HepG2 (cell line): ENCODE results near the gene DOCK4. TPM values are rescaled to one million over a fixed set of nuclear protein-coding genes. Genes with fewer than 3 reads are reported as not detected.

Experiments used
- AKAP8 ChIP-seq: sonication (generic); formaldehyde crosslinking; IDR thresholded peaks from 2 replicates; pipeline ENCODE4 v1.5.1; 2020; ENCODE audit warnings: mild to moderate bottlenecking, missing genetic modification reagents
- KDM2A ChIP-seq: sonication (generic); formaldehyde crosslinking; IDR thresholded peaks from 2 replicates; pipeline ENCODE4 v1.4.0; 2020; ENCODE audit warnings: low read depth, missing genetic modification reagents, borderline replicate concordance
- KMT2A ChIP-seq: sonication (generic); formaldehyde crosslinking; IDR thresholded peaks from 2 replicates; pipeline ENCODE4 v1.4.0; 2020; ENCODE audit warnings: missing genetic modification reagents
- NCOR1 ChIP-seq: fragments of 200-600 bp; sonication (generic); IDR thresholded peaks from 2 replicates; pipeline ENCODE4 v1.7.0; 2017; ENCODE audit warnings: antibody characterized with exemption, low read length, borderline replicate concordance
- NR2C2 ChIP-seq: sonication (generic); formaldehyde crosslinking; IDR thresholded peaks from 2 replicates; pipeline ENCODE4 v1.4.0; 2020; ENCODE audit warnings: missing genetic modification reagents, mild to moderate bottlenecking, moderate library complexity, borderline replicate concordance
- SALL1 ChIP-seq: sonication (generic); formaldehyde crosslinking; IDR thresholded peaks from 2 replicates; pipeline ENCODE4 v1.8.0; 2022; ENCODE audit warnings: mild to moderate bottlenecking, missing genetic modification reagents
- SNAI1 ChIP-seq: sonication (generic); formaldehyde crosslinking; IDR thresholded peaks from 2 replicates; pipeline ENCODE4 v1.5.0; 2020; ENCODE audit warnings: mild to moderate bottlenecking, missing genetic modification reagents, borderline replicate concordance
- TP53 ChIP-seq: sonication (generic); formaldehyde crosslinking; conservative IDR thresholded peaks from 2 replicates; pipeline ENCODE4 v1.4.0; 2020; ENCODE audit warnings: missing genetic modification reagents
- ZBTB7B ChIP-seq: sonication (generic); formaldehyde crosslinking; IDR thresholded peaks from 2 replicates; pipeline ENCODE4 v1.4.0; 2020; ENCODE audit warnings: missing genetic modification reagents
- ZFP1 ChIP-seq: IDR thresholded peaks from 2 replicates; pipeline ENCODE4 v1.6.1; 2016
- ZNF30 ChIP-seq: sonication (generic); formaldehyde crosslinking; IDR thresholded peaks from 2 replicates; pipeline ENCODE4 v1.5.0; 2020; ENCODE audit warnings: mild to moderate bottlenecking, missing genetic modification reagents
- polyA plus RNA-seq, 8 experiments: library from polyadenylated mRNA; depleted of rRNA in 3 of 8; stranded (reverse) in 7 of 8; unstranded in 1 of 8; fragments of >200 nt; fragmentation: Illumina TruSeq in 4 of 8; extraction: Trizol in 4 of 8; gene quantifications; 2 replicates each; pipeline versions ENCODE4 v1.2.1 to v1.2.3, GENCODE V29; 2011 to 2016; ENCODE audit warnings: low read depth in 4 of 8, missing spikeins in 1 of 8, mixed read lengths in 1 of 8; ENCODE audit not compliant: insufficient read depth in 1 of 8
- total RNA-seq, 5 experiments: library from RNA; depleted of rRNA; stranded (reverse); fragments of >200 nt; fragmentation: Illumina TruSeq; extraction: Trizol; gene quantifications; 2 replicates each; pipeline ENCODE4 v1.2.3, GENCODE V29; 2016; ENCODE audit warnings: low read depth in 1 of 5
- TF ChIP-seq, protein P1 (sequence below): IDR thresholded peaks from 2 replicates; pipeline ENCODE4 v1.6.1; 2016; ENCODE audit warnings: low read depth, control low read depth
- TF ChIP-seq, protein P2 (sequence below): IDR thresholded peaks from 2 replicates; pipeline ENCODE4 v1.6.1; 2018; ENCODE audit warnings: missing genetic modification reagents
- TF ChIP-seq, protein P3 (sequence below): sonication (generic); formaldehyde crosslinking; IDR thresholded peaks from 2 replicates; pipeline ENCODE4 v1.5.0; 2020; ENCODE audit warnings: missing genetic modification reagents
- TF ChIP-seq, protein P4 (sequence below): sonication (generic); formaldehyde crosslinking; IDR thresholded peaks from 2 replicates; pipeline ENCODE4 v1.4.0; 2020; ENCODE audit warnings: missing genetic modification reagents
- TF ChIP-seq, protein P5 (sequence below): sonication (generic); formaldehyde crosslinking; IDR thresholded peaks from 2 replicates; pipeline ENCODE4 v1.4.0; 2020; ENCODE audit warnings: low read depth, missing genetic modification reagents
- TF ChIP-seq, protein P6 (sequence below): sonication (generic); formaldehyde crosslinking; IDR thresholded peaks from 2 replicates; pipeline ENCODE4 v1.5.1; 2020; ENCODE audit warnings: mild to moderate bottlenecking, moderate library complexity, missing genetic modification reagents

DOCK4 gene
- total and polyA plus RNA-seq, 2 of the 13 experiments (the other 11 are each of a cell fraction or from before 2014, with no cell fraction given), result 13.5 to 17.4 TPM

DNA sequence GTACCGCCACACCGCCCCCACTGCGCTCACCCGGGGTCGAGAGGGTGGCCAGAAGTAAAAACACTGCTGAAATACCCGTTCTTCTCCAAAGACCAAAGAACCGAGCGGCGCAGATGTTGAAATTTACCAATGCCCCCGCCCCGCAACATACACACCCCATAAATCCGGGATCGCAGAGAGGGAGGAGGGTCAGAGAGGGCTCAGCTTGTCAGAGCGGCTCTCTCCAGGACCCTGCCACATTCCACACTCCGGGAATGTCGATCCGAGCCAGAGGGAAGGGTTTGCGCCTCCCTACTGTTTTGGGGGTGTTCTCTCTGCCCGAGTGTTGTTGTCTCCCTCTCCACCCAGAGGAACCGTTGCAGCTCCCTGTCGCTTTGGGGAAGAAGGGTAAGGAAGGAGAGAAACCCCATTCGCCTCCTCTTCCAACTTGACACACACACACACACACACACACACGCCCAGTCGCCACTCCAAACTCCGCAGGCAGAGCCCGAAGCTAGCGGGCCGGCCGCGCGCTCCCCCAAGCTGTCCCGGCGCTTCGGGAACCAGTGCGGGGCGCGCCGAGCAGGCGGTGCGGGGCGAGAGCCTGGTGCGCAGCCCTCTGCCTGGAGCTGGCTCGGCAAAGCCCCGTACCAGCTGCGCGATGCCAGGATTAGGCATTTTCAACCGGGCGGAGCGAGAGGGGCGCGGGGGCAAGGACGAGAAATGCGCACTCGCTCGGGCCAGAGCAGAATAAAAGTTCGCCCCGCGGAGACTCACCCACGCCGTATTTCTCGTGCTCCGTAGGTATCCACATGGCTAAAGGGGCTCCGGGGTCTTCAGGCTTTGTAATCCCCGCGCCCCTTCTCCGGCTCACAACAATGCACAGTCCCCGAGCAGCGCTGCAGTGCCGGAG, 609 bp downstream of the DOCK4 start (continued):
- TF ChIP-seq, protein P1, sequence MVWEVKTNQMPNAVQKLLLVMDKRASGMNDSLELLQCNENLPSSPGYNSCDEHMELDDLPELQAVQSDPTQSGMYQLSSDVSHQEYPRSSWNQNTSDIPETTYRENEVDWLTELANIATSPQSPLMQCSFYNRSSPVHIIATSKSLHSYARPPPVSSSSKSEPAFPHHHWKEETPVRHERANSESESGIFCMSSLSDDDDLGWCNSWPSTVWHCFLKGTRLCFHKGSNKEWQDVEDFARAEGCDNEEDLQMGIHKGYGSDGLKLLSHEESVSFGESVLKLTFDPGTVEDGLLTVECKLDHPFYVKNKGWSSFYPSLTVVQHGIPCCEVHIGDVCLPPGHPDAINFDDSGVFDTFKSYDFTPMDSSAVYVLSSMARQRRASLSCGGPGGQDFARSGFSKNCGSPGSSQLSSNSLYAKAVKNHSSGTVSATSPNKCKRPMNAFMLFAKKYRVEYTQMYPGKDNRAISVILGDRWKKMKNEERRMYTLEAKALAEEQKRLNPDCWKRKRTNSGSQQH (CRISPR knock-in tag), result no peak
- no peak for TF ChIP-seq AKAP8 (CRISPR knock-in tag)
- no peak for TF ChIP-seq NR2C2 (CRISPR knock-in tag)
- TF ChIP-seq, protein P2, sequence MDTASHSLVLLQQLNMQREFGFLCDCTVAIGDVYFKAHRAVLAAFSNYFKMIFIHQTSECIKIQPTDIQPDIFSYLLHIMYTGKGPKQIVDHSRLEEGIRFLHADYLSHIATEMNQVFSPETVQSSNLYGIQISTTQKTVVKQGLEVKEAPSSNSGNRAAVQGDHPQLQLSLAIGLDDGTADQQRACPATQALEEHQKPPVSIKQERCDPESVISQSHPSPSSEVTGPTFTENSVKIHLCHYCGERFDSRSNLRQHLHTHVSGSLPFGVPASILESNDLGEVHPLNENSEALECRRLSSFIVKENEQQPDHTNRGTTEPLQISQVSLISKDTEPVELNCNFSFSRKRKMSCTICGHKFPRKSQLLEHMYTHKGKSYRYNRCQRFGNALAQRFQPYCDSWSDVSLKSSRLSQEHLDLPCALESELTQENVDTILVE (CRISPR knock-in tag), result peak; percentile 35; the same call in 1 of the 2 replicates
- no peak for TF ChIP-seq ZBTB7B (CRISPR knock-in tag)
- TF ChIP-seq, protein P3, sequence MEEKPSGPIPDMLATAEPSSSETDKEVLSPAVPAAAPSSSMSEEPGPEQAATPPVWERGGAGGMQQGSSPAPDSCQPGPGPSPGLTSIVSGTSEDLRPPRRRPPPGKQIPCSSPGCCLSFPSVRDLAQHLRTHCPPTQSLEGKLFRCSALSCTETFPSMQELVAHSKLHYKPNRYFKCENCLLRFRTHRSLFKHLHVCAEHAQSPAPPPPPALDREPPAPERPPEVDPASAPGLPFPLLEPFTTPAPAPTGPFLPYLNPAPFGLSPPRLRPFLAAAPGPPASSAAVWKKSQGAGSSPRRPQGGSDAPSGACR (CRISPR knock-in tag), result no peak
- TF ChIP-seq NCOR1, result peak; percentile 28; the same call in 1 of the 2 replicates
- no peak for TF ChIP-seq ZNF30 (CRISPR knock-in tag)
- TF ChIP-seq, protein P4, sequence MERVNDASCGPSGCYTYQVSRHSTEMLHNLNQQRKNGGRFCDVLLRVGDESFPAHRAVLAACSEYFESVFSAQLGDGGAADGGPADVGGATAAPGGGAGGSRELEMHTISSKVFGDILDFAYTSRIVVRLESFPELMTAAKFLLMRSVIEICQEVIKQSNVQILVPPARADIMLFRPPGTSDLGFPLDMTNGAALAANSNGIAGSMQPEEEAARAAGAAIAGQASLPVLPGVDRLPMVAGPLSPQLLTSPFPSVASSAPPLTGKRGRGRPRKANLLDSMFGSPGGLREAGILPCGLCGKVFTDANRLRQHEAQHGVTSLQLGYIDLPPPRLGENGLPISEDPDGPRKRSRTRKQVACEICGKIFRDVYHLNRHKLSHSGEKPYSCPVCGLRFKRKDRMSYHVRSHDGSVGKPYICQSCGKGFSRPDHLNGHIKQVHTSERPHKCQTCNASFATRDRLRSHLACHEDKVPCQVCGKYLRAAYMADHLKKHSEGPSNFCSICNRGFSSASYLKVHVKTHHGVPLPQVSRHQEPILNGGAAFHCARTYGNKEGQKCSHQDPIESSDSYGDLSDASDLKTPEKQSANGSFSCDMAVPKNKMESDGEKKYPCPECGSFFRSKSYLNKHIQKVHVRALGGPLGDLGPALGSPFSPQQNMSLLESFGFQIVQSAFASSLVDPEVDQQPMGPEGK (CRISPR knock-in tag), result peak; percentile 35
- TF ChIP-seq SNAI1 (CRISPR knock-in tag), result no peak
- no peak for TF ChIP-seq ZFP1
- TF ChIP-seq, protein P5, sequence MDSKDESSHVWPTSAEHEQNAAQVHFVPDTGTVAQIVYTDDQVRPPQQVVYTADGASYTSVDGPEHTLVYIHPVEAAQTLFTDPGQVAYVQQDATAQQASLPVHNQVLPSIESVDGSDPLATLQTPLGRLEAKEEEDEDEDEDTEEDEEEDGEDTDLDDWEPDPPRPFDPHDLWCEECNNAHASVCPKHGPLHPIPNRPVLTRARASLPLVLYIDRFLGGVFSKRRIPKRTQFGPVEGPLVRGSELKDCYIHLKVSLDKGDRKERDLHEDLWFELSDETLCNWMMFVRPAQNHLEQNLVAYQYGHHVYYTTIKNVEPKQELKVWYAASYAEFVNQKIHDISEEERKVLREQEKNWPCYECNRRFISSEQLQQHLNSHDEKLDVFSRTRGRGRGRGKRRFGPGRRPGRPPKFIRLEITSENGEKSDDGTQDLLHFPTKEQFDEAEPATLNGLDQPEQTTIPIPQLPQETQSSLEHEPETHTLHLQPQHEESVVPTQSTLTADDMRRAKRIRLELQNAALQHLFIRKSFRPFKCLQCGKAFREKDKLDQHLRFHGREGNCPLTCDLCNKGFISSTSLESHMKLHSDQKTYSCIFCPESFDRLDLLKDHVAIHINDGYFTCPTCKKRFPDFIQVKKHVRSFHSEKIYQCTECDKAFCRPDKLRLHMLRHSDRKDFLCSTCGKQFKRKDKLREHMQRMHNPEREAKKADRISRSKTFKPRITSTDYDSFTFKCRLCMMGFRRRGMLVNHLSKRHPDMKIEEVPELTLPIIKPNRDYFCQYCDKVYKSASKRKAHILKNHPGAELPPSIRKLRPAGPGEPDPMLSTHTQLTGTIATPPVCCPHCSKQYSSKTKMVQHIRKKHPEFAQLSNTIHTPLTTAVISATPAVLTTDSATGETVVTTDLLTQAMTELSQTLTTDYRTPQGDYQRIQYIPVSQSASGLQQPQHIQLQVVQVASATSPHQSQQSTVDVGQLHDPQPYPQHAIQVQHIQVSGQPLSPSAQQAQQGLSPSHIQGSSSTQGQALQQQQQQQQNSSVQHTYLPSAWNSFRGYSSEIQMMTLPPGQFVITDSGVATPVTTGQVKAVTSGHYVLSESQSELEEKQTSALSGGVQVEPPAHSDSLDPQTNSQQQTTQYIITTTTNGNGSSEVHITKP (CRISPR knock-in tag), result no peak
- TF ChIP-seq TP53 (CRISPR knock-in tag), result no peak
- peak; percentile 23; the same call in 1 of the 2 replicates for TF ChIP-seq SALL1 (CRISPR knock-in tag)
- TF ChIP-seq KMT2A (CRISPR knock-in tag), result peak; percentile 8; the same call in 1 of the 2 replicates
- TF ChIP-seq, protein P6, sequence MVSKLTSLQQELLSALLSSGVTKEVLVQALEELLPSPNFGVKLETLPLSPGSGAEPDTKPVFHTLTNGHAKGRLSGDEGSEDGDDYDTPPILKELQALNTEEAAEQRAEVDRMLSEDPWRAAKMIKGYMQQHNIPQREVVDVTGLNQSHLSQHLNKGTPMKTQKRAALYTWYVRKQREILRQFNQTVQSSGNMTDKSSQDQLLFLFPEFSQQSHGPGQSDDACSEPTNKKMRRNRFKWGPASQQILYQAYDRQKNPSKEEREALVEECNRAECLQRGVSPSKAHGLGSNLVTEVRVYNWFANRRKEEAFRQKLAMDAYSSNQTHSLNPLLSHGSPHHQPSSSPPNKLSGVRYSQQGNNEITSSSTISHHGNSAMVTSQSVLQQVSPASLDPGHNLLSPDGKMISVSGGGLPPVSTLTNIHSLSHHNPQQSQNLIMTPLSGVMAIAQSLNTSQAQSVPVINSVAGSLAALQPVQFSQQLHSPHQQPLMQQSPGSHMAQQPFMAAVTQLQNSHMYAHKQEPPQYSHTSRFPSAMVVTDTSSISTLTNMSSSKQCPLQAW, result peak; percentile 16; the same call in 1 of the 2 replicates
- peak; percentile 35; the same call in 1 of the 2 replicates for TF ChIP-seq KDM2A (CRISPR knock-in tag)
